ENCODE results near the gene TMEM258. TPM values are rescaled to one million over a fixed set of nuclear protein-coding genes. Genes with fewer than 3 reads are reported as not detected.

TMEM258 gene
- total and polyA plus RNA-seq, 9 of the 15 experiments (the other 6 are each of a cell fraction or from before 2014, with no cell fraction given) = 97.2 to 856 (median 231) TPM

DNA sequence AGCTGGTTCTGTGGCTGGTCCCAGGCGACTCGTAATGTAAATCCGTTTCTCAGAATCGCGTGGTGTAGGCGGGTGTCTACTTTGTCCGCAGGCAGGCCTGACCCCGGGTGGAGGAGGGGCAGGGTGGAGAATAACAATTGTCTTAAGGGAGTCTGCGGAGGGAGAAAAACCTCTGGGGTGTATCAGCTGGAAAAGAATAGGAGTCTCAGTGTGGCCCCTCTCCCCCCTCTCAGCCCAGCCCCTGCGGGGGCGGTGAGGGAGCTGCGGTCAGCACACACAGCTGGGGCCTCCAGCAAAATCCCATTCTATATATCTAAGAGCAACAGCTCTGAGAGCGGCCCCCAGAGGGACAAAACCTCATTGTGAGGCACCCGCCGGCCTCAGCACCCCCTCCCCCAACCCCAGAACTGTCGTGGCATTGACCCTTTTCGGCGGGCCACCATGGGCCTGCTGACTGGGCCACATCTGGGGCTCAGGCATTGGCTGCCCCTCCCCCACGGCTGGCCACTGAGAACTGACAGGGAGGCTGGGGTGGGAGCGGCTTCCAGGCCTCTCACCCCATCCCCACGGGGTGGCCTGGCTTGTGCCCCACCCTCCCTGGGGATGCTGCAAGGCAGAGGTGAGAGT is 42.7 kb downstream of the TMEM258 start (continued):
- TF ChIP-seq, protein P1, sequence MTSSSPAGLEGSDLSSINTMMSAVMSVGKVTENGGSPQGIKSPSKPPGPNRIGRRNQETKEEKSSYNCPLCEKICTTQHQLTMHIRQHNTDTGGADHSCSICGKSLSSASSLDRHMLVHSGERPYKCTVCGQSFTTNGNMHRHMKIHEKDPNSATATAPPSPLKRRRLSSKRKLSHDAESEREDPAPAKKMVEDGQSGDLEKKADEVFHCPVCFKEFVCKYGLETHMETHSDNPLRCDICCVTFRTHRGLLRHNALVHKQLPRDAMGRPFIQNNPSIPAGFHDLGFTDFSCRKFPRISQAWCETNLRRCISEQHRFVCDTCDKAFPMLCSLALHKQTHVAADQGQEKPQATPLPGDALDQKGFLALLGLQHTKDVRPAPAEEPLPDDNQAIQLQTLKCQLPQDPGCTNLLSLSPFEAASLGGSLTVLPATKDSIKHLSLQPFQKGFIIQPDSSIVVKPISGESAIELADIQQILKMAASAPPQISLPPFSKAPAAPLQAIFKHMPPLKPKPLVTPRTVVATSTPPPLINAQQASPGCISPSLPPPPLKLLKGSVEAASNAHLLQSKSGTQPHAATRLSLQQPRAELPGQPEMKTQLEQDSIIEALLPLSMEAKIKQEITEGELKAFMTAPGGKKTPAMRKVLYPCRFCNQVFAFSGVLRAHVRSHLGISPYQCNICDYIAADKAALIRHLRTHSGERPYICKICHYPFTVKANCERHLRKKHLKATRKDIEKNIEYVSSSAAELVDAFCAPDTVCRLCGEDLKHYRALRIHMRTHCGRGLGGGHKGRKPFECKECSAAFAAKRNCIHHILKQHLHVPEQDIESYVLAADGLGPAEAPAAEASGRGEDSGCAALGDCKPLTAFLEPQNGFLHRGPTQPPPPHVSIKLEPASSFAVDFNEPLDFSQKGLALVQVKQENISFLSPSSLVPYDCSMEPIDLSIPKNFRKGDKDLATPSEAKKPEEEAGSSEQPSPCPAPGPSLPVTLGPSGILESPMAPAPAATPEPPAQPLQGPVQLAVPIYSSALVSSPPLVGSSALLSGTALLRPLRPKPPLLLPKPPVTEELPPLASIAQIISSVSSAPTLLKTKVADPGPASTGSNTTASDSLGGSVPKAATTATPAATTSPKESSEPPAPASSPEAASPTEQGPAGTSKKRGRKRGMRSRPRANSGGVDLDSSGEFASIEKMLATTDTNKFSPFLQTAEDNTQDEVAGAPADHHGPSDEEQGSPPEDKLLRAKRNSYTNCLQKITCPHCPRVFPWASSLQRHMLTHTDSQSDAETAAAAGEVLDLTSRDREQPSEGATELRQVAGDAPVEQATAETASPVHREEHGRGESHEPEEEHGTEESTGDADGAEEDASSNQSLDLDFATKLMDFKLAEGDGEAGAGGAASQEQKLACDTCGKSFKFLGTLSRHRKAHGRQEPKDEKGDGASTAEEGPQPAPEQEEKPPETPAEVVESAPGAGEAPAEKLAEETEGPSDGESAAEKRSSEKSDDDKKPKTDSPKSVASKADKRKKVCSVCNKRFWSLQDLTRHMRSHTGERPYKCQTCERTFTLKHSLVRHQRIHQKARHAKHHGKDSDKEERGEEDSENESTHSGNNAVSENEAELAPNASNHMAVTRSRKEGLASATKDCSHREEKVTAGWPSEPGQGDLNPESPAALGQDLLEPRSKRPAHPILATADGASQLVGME (CRISPR knock-in tag; IDR thresholded peaks at IDR 0.05) = no peak
- TF ChIP-seq, protein P2, sequence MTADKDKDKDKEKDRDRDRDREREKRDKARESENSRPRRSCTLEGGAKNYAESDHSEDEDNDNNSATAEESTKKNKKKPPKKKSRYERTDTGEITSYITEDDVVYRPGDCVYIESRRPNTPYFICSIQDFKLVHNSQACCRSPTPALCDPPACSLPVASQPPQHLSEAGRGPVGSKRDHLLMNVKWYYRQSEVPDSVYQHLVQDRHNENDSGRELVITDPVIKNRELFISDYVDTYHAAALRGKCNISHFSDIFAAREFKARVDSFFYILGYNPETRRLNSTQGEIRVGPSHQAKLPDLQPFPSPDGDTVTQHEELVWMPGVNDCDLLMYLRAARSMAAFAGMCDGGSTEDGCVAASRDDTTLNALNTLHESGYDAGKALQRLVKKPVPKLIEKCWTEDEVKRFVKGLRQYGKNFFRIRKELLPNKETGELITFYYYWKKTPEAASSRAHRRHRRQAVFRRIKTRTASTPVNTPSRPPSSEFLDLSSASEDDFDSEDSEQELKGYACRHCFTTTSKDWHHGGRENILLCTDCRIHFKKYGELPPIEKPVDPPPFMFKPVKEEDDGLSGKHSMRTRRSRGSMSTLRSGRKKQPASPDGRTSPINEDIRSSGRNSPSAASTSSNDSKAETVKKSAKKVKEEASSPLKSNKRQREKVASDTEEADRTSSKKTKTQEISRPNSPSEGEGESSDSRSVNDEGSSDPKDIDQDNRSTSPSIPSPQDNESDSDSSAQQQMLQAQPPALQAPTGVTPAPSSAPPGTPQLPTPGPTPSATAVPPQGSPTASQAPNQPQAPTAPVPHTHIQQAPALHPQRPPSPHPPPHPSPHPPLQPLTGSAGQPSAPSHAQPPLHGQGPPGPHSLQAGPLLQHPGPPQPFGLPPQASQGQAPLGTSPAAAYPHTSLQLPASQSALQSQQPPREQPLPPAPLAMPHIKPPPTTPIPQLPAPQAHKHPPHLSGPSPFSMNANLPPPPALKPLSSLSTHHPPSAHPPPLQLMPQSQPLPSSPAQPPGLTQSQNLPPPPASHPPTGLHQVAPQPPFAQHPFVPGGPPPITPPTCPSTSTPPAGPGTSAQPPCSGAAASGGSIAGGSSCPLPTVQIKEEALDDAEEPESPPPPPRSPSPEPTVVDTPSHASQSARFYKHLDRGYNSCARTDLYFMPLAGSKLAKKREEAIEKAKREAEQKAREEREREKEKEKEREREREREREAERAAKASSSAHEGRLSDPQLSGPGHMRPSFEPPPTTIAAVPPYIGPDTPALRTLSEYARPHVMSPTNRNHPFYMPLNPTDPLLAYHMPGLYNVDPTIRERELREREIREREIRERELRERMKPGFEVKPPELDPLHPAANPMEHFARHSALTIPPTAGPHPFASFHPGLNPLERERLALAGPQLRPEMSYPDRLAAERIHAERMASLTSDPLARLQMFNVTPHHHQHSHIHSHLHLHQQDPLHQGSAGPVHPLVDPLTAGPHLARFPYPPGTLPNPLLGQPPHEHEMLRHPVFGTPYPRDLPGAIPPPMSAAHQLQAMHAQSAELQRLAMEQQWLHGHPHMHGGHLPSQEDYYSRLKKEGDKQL (CRISPR knock-in tag; IDR thresholded peaks at IDR 0.05; ENCODE audit: borderline replicate concordance) = no peak
- TF ChIP-seq TEAD2 (tag; IDR thresholded peaks at IDR 0.05) (no peak), ZNF121 (CRISPR knock-in tag; conservative IDR thresholded peaks at IDR 0.05) (no peak), TSC22D4 (tag; IDR thresholded peaks at IDR 0.05) (no peak), ASH1L (IDR thresholded peaks at IDR 0.05; ENCODE audit: borderline replicate concordance, low read depth, partially characterized antibody) (no peak), MCM2 (IDR thresholded peaks at IDR 0.05; ENCODE audit: low read depth) (no peak), KAT8 (IDR thresholded peaks at IDR 0.05; ENCODE audit: low read depth) (no peak), NFIX (CRISPR knock-in tag; IDR thresholded peaks at IDR 0.05; ENCODE audit: low read depth) (no peak), ZNF431 (CRISPR knock-in tag; IDR thresholded peaks at IDR 0.05) (0 out of 2 replicates have a peak, but pooled peaks have one; percentile 29)
- TF ChIP-seq, protein P3, sequence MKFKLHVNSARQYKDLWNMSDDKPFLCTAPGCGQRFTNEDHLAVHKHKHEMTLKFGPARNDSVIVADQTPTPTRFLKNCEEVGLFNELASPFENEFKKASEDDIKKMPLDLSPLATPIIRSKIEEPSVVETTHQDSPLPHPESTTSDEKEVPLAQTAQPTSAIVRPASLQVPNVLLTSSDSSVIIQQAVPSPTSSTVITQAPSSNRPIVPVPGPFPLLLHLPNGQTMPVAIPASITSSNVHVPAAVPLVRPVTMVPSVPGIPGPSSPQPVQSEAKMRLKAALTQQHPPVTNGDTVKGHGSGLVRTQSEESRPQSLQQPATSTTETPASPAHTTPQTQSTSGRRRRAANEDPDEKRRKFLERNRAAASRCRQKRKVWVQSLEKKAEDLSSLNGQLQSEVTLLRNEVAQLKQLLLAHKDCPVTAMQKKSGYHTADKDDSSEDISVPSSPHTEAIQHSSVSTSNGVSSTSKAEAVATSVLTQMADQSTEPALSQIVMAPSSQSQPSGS (CRISPR knock-in tag; IDR thresholded peaks at IDR 0.05) = no peak
- TF ChIP-seq, protein P4, sequence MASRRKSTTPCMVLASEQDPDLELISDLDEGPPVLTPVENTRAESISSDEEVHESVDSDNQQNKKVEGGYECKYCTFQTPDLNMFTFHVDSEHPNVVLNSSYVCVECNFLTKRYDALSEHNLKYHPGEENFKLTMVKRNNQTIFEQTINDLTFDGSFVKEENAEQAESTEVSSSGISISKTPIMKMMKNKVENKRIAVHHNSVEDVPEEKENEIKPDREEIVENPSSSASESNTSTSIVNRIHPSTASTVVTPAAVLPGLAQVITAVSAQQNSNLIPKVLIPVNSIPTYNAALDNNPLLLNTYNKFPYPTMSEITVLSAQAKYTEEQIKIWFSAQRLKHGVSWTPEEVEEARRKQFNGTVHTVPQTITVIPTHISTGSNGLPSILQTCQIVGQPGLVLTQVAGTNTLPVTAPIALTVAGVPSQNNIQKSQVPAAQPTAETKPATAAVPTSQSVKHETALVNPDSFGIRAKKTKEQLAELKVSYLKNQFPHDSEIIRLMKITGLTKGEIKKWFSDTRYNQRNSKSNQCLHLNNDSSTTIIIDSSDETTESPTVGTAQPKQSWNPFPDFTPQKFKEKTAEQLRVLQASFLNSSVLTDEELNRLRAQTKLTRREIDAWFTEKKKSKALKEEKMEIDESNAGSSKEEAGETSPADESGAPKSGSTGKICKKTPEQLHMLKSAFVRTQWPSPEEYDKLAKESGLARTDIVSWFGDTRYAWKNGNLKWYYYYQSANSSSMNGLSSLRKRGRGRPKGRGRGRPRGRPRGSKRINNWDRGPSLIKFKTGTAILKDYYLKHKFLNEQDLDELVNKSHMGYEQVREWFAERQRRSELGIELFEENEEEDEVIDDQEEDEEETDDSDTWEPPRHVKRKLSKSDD (conservative IDR thresholded peaks at IDR 0.05; ENCODE audit: low read length) = no peak

All from K562 (cell line).